ENCODE results near the gene PI4KA.

- TF ChIP-seq CTCF (conservative IDR thresholded peaks at IDR 0.05) (no peak), ZFX (IDR thresholded peaks at IDR 0.05) (no peak)
Observed at GRCh38 chr22:20728523-20729190, 130.0 kb downstream of the PI4KA start.

Measured in C4-2B (cell line).